Esophagus muscularis mucosa (tissue), 4 donors: ENCODE data around the gene SHKBP1.

Experiments
- CTCF ChIP-seq, 3 experiments: fragments of 200-600 bp in 2 of 3; fragments of 450-650 bp in 1 of 3; sonication (generic) in 2 of 3; IDR thresholded peaks; one replicate each; pipeline ENCODE4 v1.5.1; 2017 to 2019; ENCODE audit warnings: antibody characterized with exemption in 3 of 3, mild to moderate bottlenecking in 2 of 3, moderate library complexity in 1 of 3
- EP300 ChIP-seq: sonication (generic); formaldehyde crosslinking; IDR thresholded peaks from one replicate; pipeline ENCODE4 v1.6.1; 2017; ENCODE audit warnings: antibody characterized with exemption
- POLR2A ChIP-seq: fragments of 450-650 bp; IDR thresholded peaks from one replicate; pipeline ENCODE4 v1.6.1; 2017; ENCODE audit warnings: antibody characterized with exemption, moderate library complexity, mild to moderate bottlenecking, low read depth
- POLR2AphosphoS5 ChIP-seq, 2 donors: sonication (generic); formaldehyde crosslinking; IDR thresholded peaks; one replicate each; pipeline ENCODE4 v1.6.1; 2017; ENCODE audit warnings: antibody characterized with exemption in 2 of 2

- no peak for TF ChIP-seq CTCF (IDR thresholded peaks at IDR 0.05)
- TF ChIP-seq POLR2A: no peak
- no peak for TF ChIP-seq EP300
- no peak for TF ChIP-seq POLR2AphosphoS5 (IDR thresholded peaks at IDR 0.05)
Observed at GRCh38 chr19:40583283-40583682, 6.6 kb downstream of the SHKBP1 start.
